Liver (tissue), 3 donors: Measurements from ENCODE around the gene SKAP2.

Experiments
- ATF3 ChIP-seq: IDR thresholded peaks from 2 replicates; pipeline ENCODE4 v1.6.1; 2016; ENCODE audit warnings: antibody characterized with exemption
- EGR1 ChIP-seq, 2 donors: IDR thresholded peaks; 2 replicates each; pipeline ENCODE4 v1.6.1; 2016 to 2018; ENCODE audit warnings: antibody characterized with exemption in 2 of 2, low read depth in 2 of 2
- GABPA ChIP-seq, 2 donors: IDR thresholded peaks in 1 of 2; conservative IDR thresholded peaks in 1 of 2; 2 replicates each; pipeline ENCODE4 v1.6.1; 2016; ENCODE audit warnings: antibody characterized with exemption in 2 of 2, mild to moderate bottlenecking in 1 of 2, moderate library complexity in 1 of 2
- HNF4A ChIP-seq, 2 donors: conservative IDR thresholded peaks; 2 replicates each; pipeline ENCODE4 v1.6.1; 2016; ENCODE audit warnings: antibody characterized with exemption in 2 of 2, mild to moderate bottlenecking in 2 of 2
- HNF4G ChIP-seq: IDR thresholded peaks from 2 replicates; pipeline ENCODE4 v1.6.1; 2016; ENCODE audit warnings: antibody characterized with exemption
- JUND ChIP-seq, 2 donors: IDR thresholded peaks; 2 replicates each; pipeline ENCODE4 v1.6.1; 2016; ENCODE audit warnings: antibody characterized with exemption in 2 of 2
- MAX ChIP-seq: IDR thresholded peaks from 2 replicates; pipeline ENCODE4 v1.6.1; 2016; ENCODE audit warnings: antibody characterized with exemption
- RAD21 ChIP-seq, 2 donors: IDR thresholded peaks; 2 replicates each; pipeline ENCODE4 v1.6.1; 2016; ENCODE audit warnings: antibody characterized with exemption in 2 of 2, mild to moderate bottlenecking in 2 of 2
- SP1 ChIP-seq: IDR thresholded peaks from 2 replicates; pipeline ENCODE4 v1.6.1; 2018; ENCODE audit warnings: antibody characterized with exemption, mild to moderate bottlenecking
- TAF1 ChIP-seq: conservative IDR thresholded peaks from 2 replicates; pipeline ENCODE4 v1.6.1; 2016; ENCODE audit warnings: antibody characterized with exemption, mild to moderate bottlenecking
- YY1 ChIP-seq: IDR thresholded peaks from 2 replicates; pipeline ENCODE4 v1.6.1; 2016; ENCODE audit warnings: antibody characterized with exemption, mild to moderate bottlenecking
- ZBTB33 ChIP-seq: IDR thresholded peaks from 2 replicates; pipeline ENCODE4 v1.6.1; 2016; ENCODE audit warnings: antibody characterized with exemption
- TF ChIP-seq, protein P1 (sequence below): fragments of 150-350 bp; IDR thresholded peaks from 2 replicates; pipeline ENCODE4 v1.5.1; 2017; ENCODE audit warnings: improper control_type of control experiment, low read depth, low read length; ENCODE audit not compliant: missing input control
- TF ChIP-seq, protein P2 (sequence below): IDR thresholded peaks from 2 replicates; pipeline ENCODE4 v1.6.1; 2016; ENCODE audit warnings: antibody characterized with exemption, mild to moderate bottlenecking
- donor health status: healthy.
- donor health status: healthy.

DNA sequence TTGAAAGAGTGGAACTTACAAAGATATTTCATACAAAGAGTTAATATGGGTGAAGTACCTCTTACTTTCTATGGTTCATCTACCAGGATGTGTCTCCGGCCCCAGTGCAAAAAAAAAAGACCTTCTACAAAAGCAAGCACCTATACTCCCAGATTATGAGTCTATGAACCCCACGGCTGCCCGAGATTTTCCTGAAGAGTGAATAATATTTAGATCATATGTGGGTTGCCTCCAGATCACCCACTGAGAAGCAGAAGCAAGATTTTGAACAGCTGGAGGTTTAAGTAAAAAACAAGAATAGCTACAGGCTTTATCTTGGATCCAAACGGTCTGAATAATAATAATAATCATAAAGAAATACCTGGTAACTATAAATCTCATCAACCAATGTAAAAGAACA lies 207.7 kb downstream of the SKAP2 start:
- TF ChIP-seq, protein P1, sequence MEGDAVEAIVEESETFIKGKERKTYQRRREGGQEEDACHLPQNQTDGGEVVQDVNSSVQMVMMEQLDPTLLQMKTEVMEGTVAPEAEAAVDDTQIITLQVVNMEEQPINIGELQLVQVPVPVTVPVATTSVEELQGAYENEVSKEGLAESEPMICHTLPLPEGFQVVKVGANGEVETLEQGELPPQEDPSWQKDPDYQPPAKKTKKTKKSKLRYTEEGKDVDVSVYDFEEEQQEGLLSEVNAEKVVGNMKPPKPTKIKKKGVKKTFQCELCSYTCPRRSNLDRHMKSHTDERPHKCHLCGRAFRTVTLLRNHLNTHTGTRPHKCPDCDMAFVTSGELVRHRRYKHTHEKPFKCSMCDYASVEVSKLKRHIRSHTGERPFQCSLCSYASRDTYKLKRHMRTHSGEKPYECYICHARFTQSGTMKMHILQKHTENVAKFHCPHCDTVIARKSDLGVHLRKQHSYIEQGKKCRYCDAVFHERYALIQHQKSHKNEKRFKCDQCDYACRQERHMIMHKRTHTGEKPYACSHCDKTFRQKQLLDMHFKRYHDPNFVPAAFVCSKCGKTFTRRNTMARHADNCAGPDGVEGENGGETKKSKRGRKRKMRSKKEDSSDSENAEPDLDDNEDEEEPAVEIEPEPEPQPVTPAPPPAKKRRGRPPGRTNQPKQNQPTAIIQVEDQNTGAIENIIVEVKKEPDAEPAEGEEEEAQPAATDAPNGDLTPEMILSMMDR: no peak
- no peak for TF ChIP-seq HNF4A (conservative IDR thresholded peaks at IDR 0.05)
- TF ChIP-seq, protein P2, sequence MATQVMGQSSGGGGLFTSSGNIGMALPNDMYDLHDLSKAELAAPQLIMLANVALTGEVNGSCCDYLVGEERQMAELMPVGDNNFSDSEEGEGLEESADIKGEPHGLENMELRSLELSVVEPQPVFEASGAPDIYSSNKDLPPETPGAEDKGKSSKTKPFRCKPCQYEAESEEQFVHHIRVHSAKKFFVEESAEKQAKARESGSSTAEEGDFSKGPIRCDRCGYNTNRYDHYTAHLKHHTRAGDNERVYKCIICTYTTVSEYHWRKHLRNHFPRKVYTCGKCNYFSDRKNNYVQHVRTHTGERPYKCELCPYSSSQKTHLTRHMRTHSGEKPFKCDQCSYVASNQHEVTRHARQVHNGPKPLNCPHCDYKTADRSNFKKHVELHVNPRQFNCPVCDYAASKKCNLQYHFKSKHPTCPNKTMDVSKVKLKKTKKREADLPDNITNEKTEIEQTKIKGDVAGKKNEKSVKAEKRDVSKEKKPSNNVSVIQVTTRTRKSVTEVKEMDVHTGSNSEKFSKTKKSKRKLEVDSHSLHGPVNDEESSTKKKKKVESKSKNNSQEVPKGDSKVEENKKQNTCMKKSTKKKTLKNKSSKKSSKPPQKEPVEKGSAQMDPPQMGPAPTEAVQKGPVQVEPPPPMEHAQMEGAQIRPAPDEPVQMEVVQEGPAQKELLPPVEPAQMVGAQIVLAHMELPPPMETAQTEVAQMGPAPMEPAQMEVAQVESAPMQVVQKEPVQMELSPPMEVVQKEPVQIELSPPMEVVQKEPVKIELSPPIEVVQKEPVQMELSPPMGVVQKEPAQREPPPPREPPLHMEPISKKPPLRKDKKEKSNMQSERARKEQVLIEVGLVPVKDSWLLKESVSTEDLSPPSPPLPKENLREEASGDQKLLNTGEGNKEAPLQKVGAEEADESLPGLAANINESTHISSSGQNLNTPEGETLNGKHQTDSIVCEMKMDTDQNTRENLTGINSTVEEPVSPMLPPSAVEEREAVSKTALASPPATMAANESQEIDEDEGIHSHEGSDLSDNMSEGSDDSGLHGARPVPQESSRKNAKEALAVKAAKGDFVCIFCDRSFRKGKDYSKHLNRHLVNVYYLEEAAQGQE: no peak
- TF ChIP-seq ATF3: no peak
- no peak for TF ChIP-seq GABPA (IDR thresholded peaks at IDR 0.05 in 1 of 2, conservative IDR thresholded peaks at IDR 0.05 in 1 of 2)
- no peak for TF ChIP-seq YY1
- no peak for TF ChIP-seq MAX
- TF ChIP-seq TAF1: no peak
- TF ChIP-seq SP1: no peak
- TF ChIP-seq RAD21 (IDR thresholded peaks at IDR 0.05): no peak
- no peak for TF ChIP-seq HNF4G
- no peak for TF ChIP-seq JUND (IDR thresholded peaks at IDR 0.05)
- no peak for TF ChIP-seq ZBTB33
- no peak for TF ChIP-seq EGR1 (IDR thresholded peaks at IDR 0.05; ENCODE audit: low read depth in 2 of 2)
